Measurements from ENCODE around the gene CST3. TPM values are rescaled to one million over a fixed set of nuclear protein-coding genes. Genes with fewer than 3 reads are reported as not detected.

CST3 gene
- polyA plus RNA-seq, 1 donor (not counting 4 experiments of a cell fraction or from before 2014, with no cell fraction given), result 194 TPM

DNA sequence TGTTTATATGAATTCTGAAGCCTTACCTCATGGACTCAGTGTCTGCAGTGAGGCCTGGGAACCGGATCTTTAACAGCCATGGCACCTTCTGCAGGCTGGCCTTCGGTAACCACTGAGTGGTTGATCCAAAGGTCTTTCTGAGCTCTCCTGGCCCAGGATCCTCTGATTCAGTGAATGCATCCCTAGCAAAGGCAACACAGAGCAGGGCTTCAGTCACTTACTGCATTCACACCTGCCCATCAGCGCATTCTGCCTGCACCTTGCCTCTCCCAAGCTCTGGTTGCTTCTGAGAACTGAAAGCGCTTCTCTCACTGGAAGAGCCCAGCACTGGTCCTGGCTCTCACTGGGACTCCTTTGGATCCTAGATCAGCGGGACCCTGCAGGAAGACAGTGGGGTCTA is 23.6 kb downstream of the CST3 start:
- Histone ChIP-seq H4K20me1 (ENCODE audit: control insufficient read depth, extremely low read depth, insufficient read depth, low read length) (no peaks in the 10 kb centered on the region), H3K4me3 (ENCODE audit: control insufficient read depth in 2 of 3, extremely low read depth in 1 of 3, insufficient read depth in 2 of 3, low read depth in 1 of 3, low read length in 3 of 3) (no peak overlapping the region), H3K27ac (ENCODE audit: control insufficient read depth, insufficient read depth, low read length) (no peak overlapping the region), H3K4me2 (ENCODE audit: control insufficient read depth, extremely low read depth, insufficient read depth, low read depth, low read length) (no peak overlapping the region), H3K9ac (ENCODE audit: control insufficient read depth, extremely low read depth, insufficient read depth, low read length) (no peak overlapping the region), H3K9me1 (ENCODE audit: control insufficient read depth, extremely low read depth, insufficient read depth, low read length) (no peaks in the 10 kb centered on the region), H3K27me3 (ENCODE audit: control insufficient read depth, extremely low read depth, insufficient read depth, low read length) (no peaks in the 10 kb centered on the region), H3K9me3 (ENCODE audit: control insufficient read depth, low read depth, low read length) (no peaks in the 10 kb centered on the region), H3K36me3 (ENCODE audit: control insufficient read depth in 2 of 2, extremely low read depth in 1 of 2, insufficient read depth in 2 of 2, low read length in 2 of 2) (no peaks in the 10 kb centered on the region), H3K4me1 (ENCODE audit: control insufficient read depth, extremely low read depth, insufficient read depth, low read length) (no peaks in the 10 kb centered on the region), H2AFZ (ENCODE audit: control insufficient read depth, low read length) (no peak overlapping the region), H3K79me2 (ENCODE audit: control insufficient read depth, insufficient read depth, low read length) (no peaks in the 10 kb centered on the region)
- dilution Hi-C loops (cut with MboI; ENCODE audit: extremely low pct_ligation_motif_present, low sequenced_read_pairs), result loop anchor here (25.0 kb wide), 1 partner anchor 202 kb away; the partner anchor contains the start of gene NAPB
- DNase-seq (ENCODE audit: low read depth, low spot score) (no peak), FAIRE-seq (no peak)
- TF ChIP-seq, protein P1, sequence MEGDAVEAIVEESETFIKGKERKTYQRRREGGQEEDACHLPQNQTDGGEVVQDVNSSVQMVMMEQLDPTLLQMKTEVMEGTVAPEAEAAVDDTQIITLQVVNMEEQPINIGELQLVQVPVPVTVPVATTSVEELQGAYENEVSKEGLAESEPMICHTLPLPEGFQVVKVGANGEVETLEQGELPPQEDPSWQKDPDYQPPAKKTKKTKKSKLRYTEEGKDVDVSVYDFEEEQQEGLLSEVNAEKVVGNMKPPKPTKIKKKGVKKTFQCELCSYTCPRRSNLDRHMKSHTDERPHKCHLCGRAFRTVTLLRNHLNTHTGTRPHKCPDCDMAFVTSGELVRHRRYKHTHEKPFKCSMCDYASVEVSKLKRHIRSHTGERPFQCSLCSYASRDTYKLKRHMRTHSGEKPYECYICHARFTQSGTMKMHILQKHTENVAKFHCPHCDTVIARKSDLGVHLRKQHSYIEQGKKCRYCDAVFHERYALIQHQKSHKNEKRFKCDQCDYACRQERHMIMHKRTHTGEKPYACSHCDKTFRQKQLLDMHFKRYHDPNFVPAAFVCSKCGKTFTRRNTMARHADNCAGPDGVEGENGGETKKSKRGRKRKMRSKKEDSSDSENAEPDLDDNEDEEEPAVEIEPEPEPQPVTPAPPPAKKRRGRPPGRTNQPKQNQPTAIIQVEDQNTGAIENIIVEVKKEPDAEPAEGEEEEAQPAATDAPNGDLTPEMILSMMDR (optimal IDR thresholded peaks at IDR 0.05 in 1 of 3, IDR thresholded peaks at IDR 0.05 in 1 of 3, conservative IDR thresholded peaks at IDR 0.05 in 1 of 3; ENCODE audit: extremely low read depth in 1 of 3, insufficient read depth in 2 of 3, low read length in 3 of 3), result no peak
- TF ChIP-seq EZH2 (IDR thresholded peaks at IDR 0.05; ENCODE audit: low read length), result no peak

DNA sequence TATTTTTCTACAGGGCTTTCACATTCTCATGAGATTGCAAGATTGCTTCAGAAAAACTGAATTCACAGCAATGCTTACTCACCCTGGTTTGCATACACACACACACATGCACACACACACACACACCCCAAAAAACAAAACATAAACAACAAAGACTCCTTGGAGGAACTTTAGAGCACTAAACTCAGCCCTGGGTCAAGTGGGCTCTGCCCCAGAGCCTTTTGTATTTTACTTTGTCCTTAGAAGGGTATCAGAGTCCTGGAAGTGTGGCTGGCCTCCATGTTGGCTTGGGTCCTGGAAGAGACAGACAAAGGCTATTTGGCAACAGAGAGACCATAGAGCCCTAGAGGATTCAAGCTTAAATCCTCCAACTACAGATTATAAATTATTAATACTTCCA is 24.1 kb downstream of the CST3 start:
- no peak for DNase-seq (ENCODE audit: low read depth, low spot score)
- H3K9ac ChIP-seq (ENCODE audit: control insufficient read depth, extremely low read depth, insufficient read depth, low read length), result no peak overlapping the region
- no peaks in the 10 kb centered on the region for H3K79me2 ChIP-seq (ENCODE audit: control insufficient read depth, insufficient read depth, low read length)
- dilution Hi-C loops (cut with MboI; ENCODE audit: extremely low pct_ligation_motif_present, low sequenced_read_pairs), result loop anchor here (25.0 kb wide), 1 partner anchor 201 kb away; the partner anchor contains the start of gene NAPB
- no peaks in the 10 kb centered on the region for H3K9me3 ChIP-seq (ENCODE audit: control insufficient read depth, low read depth, low read length)
- no peaks in the 10 kb centered on the region for H3K4me1 ChIP-seq (ENCODE audit: control insufficient read depth, extremely low read depth, insufficient read depth, low read length)
- no peaks in the 10 kb centered on the region for H3K36me3 ChIP-seq (ENCODE audit: control insufficient read depth in 2 of 2, extremely low read depth in 1 of 2, insufficient read depth in 2 of 2, low read length in 2 of 2)
- TF ChIP-seq EZH2 (IDR thresholded peaks at IDR 0.05; ENCODE audit: low read length), result no peak
- TF ChIP-seq, protein P1 (optimal IDR thresholded peaks at IDR 0.05 in 1 of 3, IDR thresholded peaks at IDR 0.05 in 1 of 3, conservative IDR thresholded peaks at IDR 0.05 in 1 of 3; ENCODE audit: extremely low read depth in 1 of 3, insufficient read depth in 2 of 3, low read length in 3 of 3), result no peak
- no peaks in the 10 kb centered on the region for H4K20me1 ChIP-seq (ENCODE audit: control insufficient read depth, extremely low read depth, insufficient read depth, low read length)
- H3K9me1 ChIP-seq (ENCODE audit: control insufficient read depth, extremely low read depth, insufficient read depth, low read length), result no peaks in the 10 kb centered on the region
- no peaks in the 10 kb centered on the region for H3K27me3 ChIP-seq (ENCODE audit: control insufficient read depth, extremely low read depth, insufficient read depth, low read length)
- no peak for FAIRE-seq
- H3K27ac ChIP-seq (ENCODE audit: control insufficient read depth, insufficient read depth, low read length), result no peak overlapping the region
- H2AFZ ChIP-seq (ENCODE audit: control insufficient read depth, low read length), result no peak overlapping the region
- no peak overlapping the region for H3K4me3 ChIP-seq (ENCODE audit: control insufficient read depth in 2 of 3, extremely low read depth in 1 of 3, insufficient read depth in 2 of 3, low read depth in 1 of 3, low read length in 3 of 3)
- H3K4me2 ChIP-seq (ENCODE audit: control insufficient read depth, extremely low read depth, insufficient read depth, low read depth, low read length), result no peak overlapping the region
